Muscle of leg (tissue), 11 donors: ENCODE data around the gene MCRS1. TPM values are rescaled to one million over a fixed set of nuclear protein-coding genes. Genes with fewer than 3 reads are reported as not detected.
"Not testable (repeated sequence)": the region's sequence is repeated elsewhere in the genome, so short reads cannot be mapped to it uniquely, and the experiment has no call there.

Experiments used
- DNase-seq: peaks from one replicate; pipeline ENCODE4 v3.0.0; 2013
- H3K27ac ChIP-seq: one replicate; pipeline ENCODE4 v1.5.1; 2013; ENCODE audit warnings: mild to moderate bottlenecking, low read length, control low read depth
- H3K27me3 ChIP-seq: one replicate; pipeline ENCODE4 v1.6.1; 2013; ENCODE audit warnings: low read length; ENCODE audit not compliant: control insufficient read depth, insufficient read depth
- H3K36me3 ChIP-seq: one replicate; pipeline ENCODE4 v1.6.1; 2013; ENCODE audit warnings: low read length; ENCODE audit not compliant: control insufficient read depth, insufficient read depth
- H3K4me1 ChIP-seq: one replicate; pipeline ENCODE4 v1.6.1; 2013; ENCODE audit warnings: low read length; ENCODE audit not compliant: control insufficient read depth, insufficient read depth
- H3K4me3 ChIP-seq: one replicate; pipeline ENCODE4 v1.5.1; 2013; ENCODE audit warnings: low read length, control low read depth
- H3K9me3 ChIP-seq: replicated peaks from 2 replicates; pipeline ENCODE4 v1.6.1; 2013; ENCODE audit warnings: low read depth, low read length; ENCODE audit not compliant: control insufficient read depth
- whole genome bisulfite sequencing: methylation state at CpG from one replicate; pipeline ENCODE4 v1.1.5; 2013; ENCODE audit warnings: missing lambda C conversion rate; ENCODE audit not compliant: insufficient coverage; 5-methylcytosine and 5-hydroxymethylcytosine counted together
- polyA plus RNA-seq, 8 donors: library from polyadenylated mRNA; unstranded; fragments of 120-200 nt; gene quantifications; one replicate each; pipeline versions ENCODE4 v1.2.1 to v1.2.3, GENCODE V29; 2013; ENCODE audit warnings: inconsistent platforms in 1 of 8, low replicate concordance in 1 of 8; ENCODE audit not compliant: insufficient read length in 8 of 8, insufficient read depth in 1 of 8
- total RNA-seq: library from RNA; stranded (reverse); fragments of 120-200 nt; gene quantifications from one replicate; pipeline ENCODE4 v1.2.4, GENCODE V29; 2013

The MCRS1 gene
- total and polyA plus RNA-seq, 9 donors, result 52.5 to 77.2 (median 59.8) TPM

DNA sequence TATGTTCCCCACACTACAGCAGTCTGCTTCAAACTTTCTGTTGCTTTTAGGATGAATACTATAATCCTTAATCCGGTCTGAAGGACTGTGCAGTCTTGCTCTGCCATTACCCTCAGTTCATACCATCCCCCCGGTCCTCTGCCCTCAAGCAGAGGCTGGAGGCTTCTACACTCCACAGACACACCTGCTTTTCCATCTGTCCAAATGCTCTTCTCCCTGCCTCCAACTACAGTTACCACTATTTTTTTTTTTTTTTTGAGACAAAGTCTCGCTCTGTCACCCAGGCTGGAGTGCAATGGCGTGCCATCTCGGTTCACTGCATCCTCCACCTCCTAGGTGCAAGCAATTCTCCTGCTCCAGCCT lies 48.4 kb downstream of the MCRS1 start:
- Histone ChIP-seq H3K4me3 (no peak overlapping the region), H3K27ac (no peak overlapping the region), H3K36me3 (peaks cover 26% of the 10 kb centered on the region), H3K9me3 (no peaks in the 10 kb centered on the region), H3K4me1 (no peaks in the 10 kb centered on the region), H3K27me3 (no peaks in the 10 kb centered on the region)
- WGBS, result 95% methylated on average over 5 of the region's 5 CpGs
- no peak for DNase-seq

- H3K27ac ChIP-seq, result no peak overlapping the region
- no peaks in the 10 kb centered on the region for H3K27me3 ChIP-seq
- no peaks in the 10 kb centered on the region for H3K9me3 ChIP-seq
- DNase-seq, result no peak
- WGBS, result no CpG with 5 or more reads among the region's 2 CpGs
- H3K4me1 ChIP-seq, result no peaks in the 10 kb centered on the region
- no peak overlapping the region for H3K4me3 ChIP-seq
- peaks cover 25% of the 10 kb centered on the region for H3K36me3 ChIP-seq
These were observed 48.9 kb downstream of the MCRS1 start for GRCh38 chr12:49518914-49519573.

DNA sequence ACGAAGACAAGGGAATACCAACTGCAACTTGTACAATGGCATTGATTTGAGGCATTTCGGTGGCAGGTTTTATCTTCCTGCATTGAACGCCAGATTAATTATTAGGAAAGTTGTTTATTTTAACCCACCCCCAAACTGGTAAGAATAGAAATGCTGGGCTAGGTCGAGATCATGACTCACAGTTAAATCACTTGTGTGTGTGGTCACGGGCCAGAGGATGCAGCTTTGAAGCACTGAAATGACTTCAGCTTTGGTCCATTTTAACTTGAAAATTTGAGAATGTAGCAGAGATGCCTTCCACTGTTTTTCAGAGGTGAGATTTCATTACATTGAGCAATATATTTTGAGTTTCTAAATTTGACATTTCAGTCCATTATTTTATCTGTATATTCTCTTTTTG lies 52.7 kb downstream of the MCRS1 start:
- DNase-seq, result no peak
- Histone ChIP-seq H3K27me3 (no peaks in the 10 kb centered on the region), H3K9me3 (no peaks in the 10 kb centered on the region), H3K4me1 (peaks cover 2% of the 10 kb centered on the region), H3K36me3 (peaks cover 7% of the 10 kb centered on the region), H3K4me3 (no peak overlapping the region), H3K27ac (no peak overlapping the region)
- no CpG with 5 or more reads among the region's 5 CpGs for WGBS

- no peak for DNase-seq
- Histone ChIP-seq H3K9me3 (no peaks in the 10 kb centered on the region), H3K27ac (no peak overlapping the region), H3K36me3 (peaks cover 8% of the 10 kb centered on the region), H3K4me1 (peaks cover 2% of the 10 kb centered on the region), H3K27me3 (no peaks in the 10 kb centered on the region), H3K4me3 (no peak overlapping the region)
- no CpG with 5 or more reads among the region's 1 CpG for WGBS
These were observed 55.4 kb downstream of the MCRS1 start for GRCh38 chr12:49512546-49512945.

DNA sequence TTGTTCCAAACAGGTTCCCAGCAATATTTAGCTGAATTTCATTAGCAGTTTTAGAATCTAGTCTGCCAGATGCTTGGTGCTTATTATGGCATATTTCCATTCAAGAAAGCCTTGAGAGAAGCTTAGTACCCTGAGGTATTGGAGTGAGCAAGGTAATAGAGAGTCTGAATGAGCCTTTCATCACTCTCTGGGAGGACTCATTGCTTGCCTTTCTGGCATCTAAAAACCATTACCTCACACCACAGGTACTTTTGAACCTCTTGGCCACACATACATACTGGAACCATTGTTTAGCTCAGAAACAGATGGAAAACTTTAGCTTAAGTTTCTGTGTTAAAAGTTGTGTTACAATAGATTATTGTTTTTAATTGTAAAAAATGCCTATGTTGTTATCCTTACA lies 56.5 kb downstream of the MCRS1 start:
- Histone ChIP-seq H3K36me3 (peaks cover 14% of the 10 kb centered on the region), H3K4me3 (no peak overlapping the region), H3K9me3 (no peaks in the 10 kb centered on the region), H3K27me3 (no peaks in the 10 kb centered on the region), H3K27ac (no peak overlapping the region), H3K4me1 (peaks cover 2% of the 10 kb centered on the region)
- DNase-seq, result no peak

DNA sequence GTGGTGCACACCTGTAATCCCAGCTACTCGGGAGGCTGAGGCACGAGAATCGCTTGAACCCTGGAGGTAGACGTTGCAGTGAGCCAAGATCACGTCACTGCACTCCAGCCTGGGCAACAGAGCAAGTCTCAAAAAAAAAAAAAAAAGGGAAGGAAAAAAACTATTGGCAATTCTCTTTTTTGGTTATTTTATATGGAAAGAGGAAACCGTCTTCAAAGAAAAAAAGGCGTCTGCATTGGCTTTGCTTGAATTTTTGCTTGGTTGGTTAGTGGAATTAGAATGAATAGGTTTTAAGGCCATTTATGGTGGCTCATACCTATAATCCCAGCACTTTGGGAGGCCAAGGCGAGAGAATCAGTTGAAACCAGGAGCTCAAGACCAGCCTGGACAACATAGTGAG lies 58.3 kb downstream of the MCRS1 start:
- not testable (repeated sequence) for H3K9me3 ChIP-seq, H3K27me3 ChIP-seq

More for the DNA sequence above, 58.3 kb downstream of the MCRS1 start:
- not testable (repeated sequence) for H3K4me1 ChIP-seq, DNase-seq, H3K27ac ChIP-seq, H3K4me3 ChIP-seq
- 82% methylated on average over 7 of the region's 8 CpGs for WGBS
- H3K36me3 ChIP-seq, result peaks cover 17% of the 10 kb centered on the region

Other genes with a start within 250 kb of the MCRS1 start
- gene TROAP, start 244.9 kb downstream of the MCRS1 start, total RNA-seq, result 6.9 TPM
- 10 to 100 TPM; 10.8 to 18.2 (median 12.5) TPM for gene TROAP, start 244.9 kb downstream of the MCRS1 start, polyA plus RNA-seq
- gene C1QL4, start 231.0 kb downstream of the MCRS1 start, total RNA-seq, result 0.27 TPM
- under 1 TPM in 6 of 8 donors, not detected in 2; 0.05 to 0.15 (median 0.09) TPM for gene C1QL4, start 231.0 kb downstream of the MCRS1 start, polyA plus RNA-seq
- gene DNAJC22, start 221.3 kb downstream of the MCRS1 start, total RNA-seq, result 0.04 TPM
- 1 to 10 TPM in 1 of 8 donors, under 1 TPM in 7; 0.02 to 2.5 (median 0.15) TPM for gene DNAJC22, start 221.3 kb downstream of the MCRS1 start, polyA plus RNA-seq
- gene SPATS2, start 200.7 kb downstream of the MCRS1 start, total RNA-seq, result 18.8 TPM
- gene SPATS2, start 200.7 kb downstream of the MCRS1 start, polyA plus RNA-seq, result 10 to 100 TPM; 24.2 to 42.1 (median 29.6) TPM
- gene KCNH3, start 29.1 kb downstream of the MCRS1 start, total RNA-seq, result 1.1 TPM
- 1 to 10 TPM in 7 of 8 donors, under 1 TPM in 1; 0.96 to 2.0 (median 1.6) TPM for gene KCNH3, start 29.1 kb downstream of the MCRS1 start, polyA plus RNA-seq
- gene FAM186B, start 37.5 kb upstream of the MCRS1 start, total RNA-seq, result 0.18 TPM
- 1 to 10 TPM in 4 of 8 donors, under 1 TPM in 4; 0.37 to 3.3 (median 1.1) TPM for gene FAM186B, start 37.5 kb upstream of the MCRS1 start, polyA plus RNA-seq
- 15.1 TPM for gene PRPF40B, start 55.4 kb upstream of the MCRS1 start, total RNA-seq
- gene PRPF40B, start 55.4 kb upstream of the MCRS1 start, polyA plus RNA-seq, result 10 to 100 TPM; 10.8 to 15.7 (median 13.5) TPM
- gene FMNL3, start 139.3 kb upstream of the MCRS1 start, total RNA-seq, result 26.3 TPM
- 10 to 100 TPM; 19.9 to 39.3 (median 27.4) TPM for gene FMNL3, start 139.3 kb upstream of the MCRS1 start, polyA plus RNA-seq
- gene TMBIM6, start 173.4 kb upstream of the MCRS1 start, total RNA-seq, result 211 TPM
- gene TMBIM6, start 173.4 kb upstream of the MCRS1 start, polyA plus RNA-seq, result 100 to 1,000 TPM; 238 to 272 (median 246) TPM